CD4-positive, alpha-beta T cell treated with Interleukin-17A for 1 hour (primary cell): Measurements from ENCODE around the gene GRM8.
"Not testable (repeated sequence)": the region's sequence is repeated elsewhere in the genome, so short reads cannot be mapped to it uniquely, and the experiment has no call there.

Experiments
- DNase-seq: peaks from one replicate; pipeline ENCODE4 v3.0.0-alpha.2; 2020

Gene GRM8

GRCh38 chr7:126905255-126905654, 347.5 kb downstream of the GRM8 start:
- DNase-seq = not testable (repeated sequence)

- not testable (repeated sequence) for DNase-seq
Measured at GRCh38 chr7:126901041-126901765, 351.5 kb downstream of the GRM8 start.

GRCh38 chr7:126887980-126888379, 364.8 kb downstream of the GRM8 start:
- not testable (repeated sequence) for DNase-seq

GRCh38 chr7:126887560-126887959, 365.2 kb downstream of the GRM8 start:
- DNase-seq = not testable (repeated sequence)

DNA sequence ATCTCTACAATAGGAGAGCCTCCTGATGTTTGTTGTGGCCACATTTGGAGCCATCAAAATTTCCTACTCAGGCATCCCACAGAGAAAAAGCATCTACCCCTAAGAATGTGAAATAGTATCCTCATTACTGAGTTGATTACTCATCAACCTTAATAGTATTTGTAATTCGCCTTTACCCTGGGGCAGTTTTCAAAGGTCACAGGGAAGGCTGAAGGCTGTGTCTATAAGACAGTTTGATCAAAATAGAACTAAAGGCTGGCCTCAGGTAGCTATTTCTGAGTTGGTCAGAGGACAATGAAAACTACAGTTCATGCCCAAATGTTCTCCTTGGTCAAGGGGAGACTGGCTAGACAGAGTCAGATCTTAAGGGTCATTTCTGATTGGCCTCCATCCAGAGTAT, 370.0 kb downstream of the GRM8 start:
- DNase-seq = not testable (repeated sequence)

- not testable (repeated sequence) for DNase-seq
Measured at GRCh38 chr7:126881908-126882307, 370.8 kb downstream of the GRM8 start.

DNA sequence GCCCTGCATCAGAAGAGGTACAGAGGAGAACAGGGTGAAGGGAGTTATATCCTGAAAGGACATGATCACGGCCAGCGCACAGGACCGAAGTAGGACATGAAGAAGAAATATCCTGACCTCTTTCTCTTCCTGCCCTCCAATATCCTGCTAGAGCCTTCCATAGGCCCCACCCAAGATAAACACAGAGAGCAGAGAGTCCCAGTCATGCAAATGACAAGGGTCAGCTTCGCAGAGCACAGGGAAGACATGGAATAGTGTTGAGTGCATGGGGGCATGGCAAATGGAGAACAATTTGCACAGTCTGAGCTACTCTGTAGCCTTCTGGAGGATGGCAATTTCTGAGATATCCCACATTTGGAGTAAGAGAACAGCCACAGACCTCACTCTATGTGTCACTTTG, 371.4 kb downstream of the GRM8 start:
- no peak for DNase-seq

- not testable (repeated sequence) for DNase-seq
Measured at GRCh38 chr7:126876536-126876935, 376.2 kb downstream of the GRM8 start.

DNA sequence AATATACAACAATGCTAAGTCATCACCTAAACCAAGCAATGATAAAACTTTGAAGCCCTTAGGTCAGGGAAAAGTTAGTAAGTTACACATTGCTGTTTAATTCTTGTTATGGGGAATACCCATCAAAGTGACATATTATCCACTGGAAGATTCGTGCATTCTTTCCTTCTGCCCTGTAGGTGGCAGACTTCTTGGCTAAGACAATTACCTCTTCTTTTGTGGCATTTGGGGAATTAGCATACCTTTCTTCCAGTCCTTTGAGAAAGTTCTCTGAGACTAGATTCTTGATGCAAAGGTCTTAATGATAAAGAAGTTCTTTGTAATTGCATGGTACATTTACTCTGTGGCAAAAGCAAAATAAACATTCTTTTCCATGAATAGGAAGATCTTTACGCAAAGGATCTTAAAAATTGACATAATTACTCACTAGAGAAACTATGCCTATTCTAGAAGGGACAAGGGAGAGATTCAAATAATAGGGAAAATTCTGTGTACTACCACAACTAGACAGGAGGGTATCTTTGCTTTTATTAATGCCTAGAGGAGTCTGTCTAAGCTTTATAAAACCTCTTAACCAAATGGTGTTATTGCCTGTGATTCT, 395.9 kb downstream of the GRM8 start:
- DNase-seq = no peak

GRCh38 chr7:126845331-126845730, 407.4 kb downstream of the GRM8 start:
- no peak for DNase-seq

GRCh38 chr7:126843883-126844282, 408.9 kb downstream of the GRM8 start:
- no peak for DNase-seq

GRCh38 chr7:126843336-126843735, 409.4 kb downstream of the GRM8 start:
- DNase-seq = no peak

- DNase-seq = no peak
Measured at GRCh38 chr7:126842451-126842850, 410.3 kb downstream of the GRM8 start.

GRCh38 chr7:126840869-126841268, 411.9 kb downstream of the GRM8 start:
- no peak for DNase-seq

DNA sequence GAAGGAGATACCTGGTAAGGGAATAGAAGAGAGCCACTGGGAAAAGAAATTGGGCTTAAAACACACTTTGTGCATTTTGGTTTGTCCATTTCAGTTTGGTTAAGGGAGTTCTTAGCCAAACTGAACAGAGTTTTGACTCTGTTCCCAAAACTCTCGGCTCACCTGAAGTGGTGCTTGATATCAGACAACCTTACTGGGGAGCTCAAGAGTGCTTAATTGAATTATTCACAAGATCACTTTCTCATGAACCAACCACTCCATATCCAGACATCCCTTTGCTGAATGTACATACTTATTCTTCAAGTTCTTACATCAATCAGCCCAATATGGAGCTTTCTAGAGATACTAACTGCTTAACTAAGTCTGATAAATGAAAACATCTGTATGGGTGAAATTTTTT, 413.1 kb downstream of the GRM8 start:
- no peak for DNase-seq

DNA sequence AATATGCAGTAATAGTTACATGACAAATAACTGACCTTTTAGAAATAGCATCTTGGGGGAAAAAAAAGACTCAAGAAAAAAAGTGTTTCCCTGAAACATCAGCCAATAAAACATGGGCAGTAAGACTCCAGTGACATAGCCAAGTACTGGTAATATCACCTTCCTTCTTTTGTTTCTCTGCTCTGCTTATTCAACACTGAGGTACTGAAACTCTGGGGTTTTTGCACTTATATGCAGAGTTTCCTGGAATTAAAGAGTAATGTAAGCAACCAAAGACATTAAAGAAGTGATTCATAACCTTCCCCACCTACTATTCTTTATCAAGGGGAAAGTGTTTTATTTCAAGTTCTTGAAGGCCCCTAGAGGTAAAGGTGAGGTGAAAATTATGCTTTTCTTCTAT, 414.5 kb downstream of the GRM8 start:
- DNase-seq = no peak

- DNase-seq = not testable (repeated sequence)
Measured at GRCh38 chr7:126831241-126831640, 421.5 kb downstream of the GRM8 start.

- DNase-seq = no peak
Measured at GRCh38 chr7:126820925-126821324, 431.8 kb downstream of the GRM8 start.

GRCh38 chr7:126819197-126819484, 433.6 kb downstream of the GRM8 start:
- DNase-seq = no peak

DNA sequence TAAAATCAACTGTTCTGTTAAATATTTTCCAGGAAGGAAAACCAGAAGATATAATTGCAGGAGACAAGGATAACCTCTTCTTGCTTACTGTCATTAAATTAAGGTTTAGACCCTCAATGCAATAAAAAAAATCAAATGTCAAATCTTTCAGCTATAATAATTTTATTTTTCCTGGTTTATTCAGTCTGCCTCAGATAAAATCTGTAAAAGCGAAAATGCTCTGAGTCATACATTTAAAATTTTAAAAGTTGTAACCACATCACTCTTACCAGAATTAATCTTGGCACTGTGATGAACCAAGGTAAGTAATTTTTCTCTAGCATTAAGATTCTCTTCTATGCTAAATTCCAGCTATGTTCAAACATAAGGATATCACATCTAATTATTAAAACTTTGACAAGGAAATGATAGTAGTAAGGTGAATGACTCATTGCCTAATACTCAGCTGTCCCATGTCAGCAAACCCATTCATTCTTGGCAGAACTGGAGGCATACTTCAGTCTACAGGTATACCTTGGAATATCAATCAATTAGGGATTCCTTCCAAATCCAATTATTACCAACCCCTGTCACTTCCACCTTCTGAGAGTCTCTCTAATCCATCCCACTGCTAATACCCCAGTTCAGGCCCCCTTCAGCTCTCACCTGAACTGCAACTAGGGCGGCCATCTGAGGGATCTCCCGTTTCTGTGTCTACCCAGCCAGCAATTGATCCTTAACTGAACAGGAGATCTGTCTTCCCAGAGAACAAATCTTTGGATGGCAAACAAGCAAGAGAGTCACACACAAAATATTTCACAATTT, 434.1 kb downstream of the GRM8 start:
- no peak for DNase-seq

DNA sequence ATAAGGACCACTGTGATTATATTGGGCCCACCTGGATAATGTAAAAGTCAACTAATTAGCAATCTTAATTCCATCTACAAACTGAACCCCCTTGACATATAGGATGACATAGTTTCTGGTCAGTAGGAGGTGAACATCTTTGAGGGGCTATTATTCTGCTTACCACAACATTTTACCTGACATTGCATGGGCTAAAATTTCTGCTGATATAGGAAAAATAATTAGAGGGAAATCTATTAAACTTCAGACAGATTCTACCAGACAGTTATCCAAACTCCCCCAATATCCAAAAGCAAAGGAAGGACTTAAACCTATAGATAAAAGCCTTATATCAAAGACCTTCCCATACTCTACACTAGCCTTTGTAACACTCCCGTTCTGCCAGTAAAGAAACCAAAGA, 443.6 kb downstream of the GRM8 start:
- DNase-seq = no peak

DNA sequence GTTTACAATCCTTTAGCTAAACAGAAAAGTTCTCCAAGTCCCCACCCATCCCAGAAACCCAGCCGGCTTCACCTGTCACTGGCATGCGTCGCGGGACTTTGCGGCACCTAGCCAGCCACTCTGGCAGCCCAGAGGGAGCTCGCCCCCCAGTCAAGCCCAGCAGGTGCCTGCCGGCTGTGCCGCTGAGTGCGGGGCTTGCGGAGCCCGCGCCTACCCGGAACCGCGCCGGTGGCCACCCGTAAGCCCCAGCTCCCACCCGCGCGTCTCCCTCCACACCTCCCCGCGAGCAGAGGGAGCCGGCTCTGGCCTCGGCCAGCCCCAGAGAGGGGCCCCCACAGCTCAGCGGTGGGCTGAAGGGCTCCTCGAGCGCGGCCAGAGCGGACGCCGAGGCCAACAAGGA, 446.1 kb downstream of the GRM8 start:
- DNase-seq = no peak

- DNase-seq = no peak
Measured at GRCh38 chr7:126805351-126805750, 447.4 kb downstream of the GRM8 start.

GRCh38 chr7:126804604-126805003, 448.1 kb downstream of the GRM8 start:
- DNase-seq = no peak
